Neuron (in vitro differentiated cells): ENCODE measurements around the gene GNB1L.

ENCODE experiments used
- H2AFZ ChIP-seq: one replicate; pipeline ENCODE4 v1.6.1; 2013; ENCODE audit warnings: low read depth, mild to moderate bottlenecking, inconsistent platforms, low read length, moderate library complexity
- H3K27me3 ChIP-seq: one replicate; pipeline ENCODE4 v1.6.1; 2013; ENCODE audit warnings: low read length; ENCODE audit not compliant: insufficient read depth
- H3K36me3 ChIP-seq: one replicate; pipeline ENCODE4 v1.6.1; 2013; ENCODE audit warnings: low read length; ENCODE audit not compliant: insufficient read depth
- H3K4me1 ChIP-seq: one replicate; pipeline ENCODE4 v1.6.1; 2013; ENCODE audit warnings: low read length; ENCODE audit not compliant: insufficient read depth
- H3K4me3 ChIP-seq: 2 replicates; pipeline ENCODE4 v1.5.1; 2013; ENCODE audit warnings: mild to moderate bottlenecking, low read length, moderate library complexity
- H3K9me3 ChIP-seq: one replicate; pipeline ENCODE4 v1.6.1; 2013; ENCODE audit warnings: low read length

The GNB1L gene

GRCh38 chr22:19811811-19812771 lies 42.6 kb downstream of the GNB1L start:
- Histone ChIP-seq H3K4me3 (no peak overlapping the region), H3K36me3 (no peaks in the 10 kb centered on the region), H2AFZ (no peak overlapping the region), H3K4me1 (no peaks in the 10 kb centered on the region), H3K9me3 (no peaks in the 10 kb centered on the region), H3K27me3 (no peaks in the 10 kb centered on the region)

- Histone ChIP-seq H2AFZ (no peak overlapping the region), H3K36me3 (no peaks in the 10 kb centered on the region), H3K4me1 (no peaks in the 10 kb centered on the region), H3K4me3 (no peak overlapping the region), H3K9me3 (no peaks in the 10 kb centered on the region), H3K27me3 (no peaks in the 10 kb centered on the region)
Observed at GRCh38 chr22:19811211-19811621, 43.5 kb downstream of the GNB1L start.

DNA sequence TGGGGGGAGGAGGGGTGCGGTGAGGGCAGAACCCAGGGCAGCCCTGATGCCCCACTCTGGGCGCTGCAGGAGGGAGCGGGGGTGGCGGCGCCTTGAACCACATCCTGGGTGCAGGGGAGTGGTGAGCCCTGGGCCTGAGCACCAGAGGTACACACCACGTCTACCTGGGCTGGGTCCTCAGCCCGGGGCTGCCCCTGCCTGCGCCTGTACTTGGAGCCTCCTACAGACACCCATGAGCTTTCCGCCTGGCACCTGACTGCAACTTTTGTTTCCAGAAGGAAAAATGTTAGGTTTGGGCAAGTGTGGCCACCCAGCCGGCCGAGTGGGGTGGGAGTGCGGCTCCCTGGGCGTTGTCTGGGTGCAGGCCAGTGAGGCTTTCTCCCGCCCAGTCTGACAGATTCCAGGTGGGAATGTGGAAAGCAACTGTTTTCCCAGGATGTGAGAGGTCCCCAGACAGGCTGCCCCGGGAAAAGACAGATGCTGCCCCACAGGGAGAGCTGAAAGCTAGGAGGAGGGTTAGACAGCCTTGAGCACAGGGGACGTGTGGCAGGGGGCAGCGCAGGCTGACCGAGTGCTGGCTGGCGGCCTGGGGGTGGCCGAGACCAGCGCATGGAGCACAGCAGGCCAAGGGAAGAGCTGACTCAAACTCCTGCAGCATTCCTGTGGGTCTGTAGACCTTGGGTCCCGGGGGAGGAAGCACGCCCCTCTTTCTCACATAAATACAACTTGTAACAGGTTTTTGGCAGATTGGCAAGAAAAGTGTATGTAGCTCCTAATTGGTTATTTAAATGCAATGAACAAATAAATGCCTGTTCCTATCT lies 44.1 kb downstream of the GNB1L start:
- Histone ChIP-seq H3K4me1 (no peaks in the 10 kb centered on the region), H2AFZ (no peak overlapping the region), H3K4me3 (no peak overlapping the region), H3K27me3 (no peaks in the 10 kb centered on the region), H3K9me3 (no peaks in the 10 kb centered on the region), H3K36me3 (no peaks in the 10 kb centered on the region)

DNA sequence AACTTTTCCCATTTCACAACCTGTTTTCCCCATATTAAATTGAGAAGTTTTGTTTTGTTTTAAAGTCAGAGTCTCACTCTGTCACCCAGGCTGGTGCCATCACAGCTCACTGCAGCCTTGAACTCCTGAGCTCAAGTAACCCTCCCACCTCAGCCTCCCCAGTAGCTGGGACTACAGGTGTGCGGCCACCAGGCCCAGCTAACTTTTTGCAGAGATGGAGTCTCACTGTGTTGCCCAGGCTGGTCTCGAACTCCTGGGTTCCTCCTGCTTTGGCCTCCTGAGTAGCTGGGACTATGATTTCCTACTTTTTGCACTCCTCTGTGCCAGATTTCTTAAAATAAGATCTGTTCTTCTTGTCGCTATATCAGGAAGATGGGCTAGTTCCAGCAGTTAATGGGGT lies 44.9 kb downstream of the GNB1L start:
- H3K9me3 ChIP-seq, result no peaks in the 10 kb centered on the region
- no peak overlapping the region for H2AFZ ChIP-seq
- no peaks in the 10 kb centered on the region for H3K4me1 ChIP-seq
- H3K36me3 ChIP-seq, result no peaks in the 10 kb centered on the region
- no peaks in the 10 kb centered on the region for H3K27me3 ChIP-seq
- H3K4me3 ChIP-seq, result no peak overlapping the region

GRCh38 chr22:19808873-19809478 lies 45.7 kb downstream of the GNB1L start:
- H2AFZ ChIP-seq, result no peak overlapping the region
- no peaks in the 10 kb centered on the region for H3K9me3 ChIP-seq
- no peak overlapping the region for H3K4me3 ChIP-seq
- H3K36me3 ChIP-seq, result no peaks in the 10 kb centered on the region
- H3K4me1 ChIP-seq, result no peaks in the 10 kb centered on the region
- H3K27me3 ChIP-seq, result no peaks in the 10 kb centered on the region

DNA sequence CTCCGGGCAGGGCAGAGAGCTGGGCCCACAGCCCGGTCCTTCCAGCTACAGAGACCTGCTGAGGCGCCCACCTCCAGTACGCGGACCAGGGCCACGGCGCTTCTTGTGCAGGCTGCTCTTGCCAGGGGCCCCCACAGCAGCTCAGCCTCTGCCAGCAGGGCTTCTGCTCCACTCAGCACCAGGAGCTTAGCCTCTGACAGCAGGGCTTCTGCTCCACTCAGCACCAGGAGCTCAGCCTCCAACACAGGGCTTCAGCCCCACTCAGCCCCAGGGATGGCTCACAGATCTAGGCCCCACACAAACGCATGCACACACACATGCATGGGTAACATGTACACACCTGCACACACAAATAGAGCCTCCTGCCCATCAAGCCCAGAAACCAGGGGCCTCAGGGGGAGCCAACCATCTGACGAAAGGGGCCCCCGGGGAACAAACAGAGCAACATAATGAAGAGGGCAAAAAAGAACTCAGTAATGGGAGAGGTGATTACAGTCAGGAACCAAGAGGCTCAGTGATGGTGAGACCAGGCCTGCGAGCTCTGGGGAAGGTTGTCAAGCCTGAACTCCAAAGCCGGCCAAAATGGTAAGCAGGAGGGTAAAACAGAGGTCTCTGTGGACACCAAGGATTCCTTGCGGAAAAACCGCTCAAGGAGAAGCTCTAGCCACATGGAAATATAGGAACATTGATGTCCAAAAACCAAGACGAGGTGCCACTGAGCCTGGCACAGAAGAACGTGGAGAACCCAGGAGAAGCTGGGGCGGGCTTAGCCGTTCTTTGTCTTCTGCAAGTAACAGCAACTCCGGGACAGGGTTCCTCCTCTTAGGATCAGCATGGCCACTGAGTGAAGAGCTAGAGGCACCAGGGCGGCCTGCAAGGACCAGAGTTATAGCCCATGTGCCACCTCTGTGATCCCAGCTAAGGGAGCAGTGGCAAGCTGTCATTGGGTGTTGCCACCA lies 46.5 kb downstream of the GNB1L start:
- Histone ChIP-seq H2AFZ (no peak overlapping the region), H3K27me3 (no peaks in the 10 kb centered on the region), H3K4me1 (no peaks in the 10 kb centered on the region), H3K9me3 (no peaks in the 10 kb centered on the region), H3K4me3 (no peak overlapping the region), H3K36me3 (no peaks in the 10 kb centered on the region)

GRCh38 chr22:19807161-19807913 lies 47.3 kb downstream of the GNB1L start:
- Histone ChIP-seq H3K9me3 (no peaks in the 10 kb centered on the region), H3K4me3 (no peak overlapping the region), H2AFZ (no peak overlapping the region), H3K27me3 (no peaks in the 10 kb centered on the region), H3K4me1 (no peaks in the 10 kb centered on the region), H3K36me3 (no peaks in the 10 kb centered on the region)

- H3K27me3 ChIP-seq, result no peaks in the 10 kb centered on the region
- no peaks in the 10 kb centered on the region for H3K9me3 ChIP-seq
- H3K36me3 ChIP-seq, result no peaks in the 10 kb centered on the region
- H2AFZ ChIP-seq, result no peak overlapping the region
- no peak overlapping the region for H3K4me3 ChIP-seq
- H3K4me1 ChIP-seq, result no peaks in the 10 kb centered on the region
Observed at GRCh38 chr22:19806213-19807160, 48.2 kb downstream of the GNB1L start.

DNA sequence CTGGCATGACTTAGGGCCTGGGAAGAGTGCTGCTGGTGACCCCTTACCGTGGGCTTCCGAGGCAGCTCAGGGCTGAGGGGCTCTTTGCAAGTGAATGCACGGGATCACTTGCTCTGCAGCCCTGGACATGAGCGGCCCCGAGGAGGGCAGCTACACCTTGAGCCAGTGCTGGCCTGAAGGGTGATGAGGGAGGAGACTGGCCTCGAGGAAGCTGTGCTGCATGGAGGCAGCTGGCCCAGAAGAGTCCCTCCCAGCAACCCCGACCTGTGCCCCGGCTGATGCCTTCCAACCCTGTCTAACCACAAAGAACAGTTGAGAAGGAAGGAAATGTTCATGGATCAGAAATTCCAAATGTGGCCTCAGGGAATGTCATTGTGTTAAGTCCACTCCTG lies 48.9 kb downstream of the GNB1L start:
- no peak overlapping the region for H3K4me3 ChIP-seq
- H3K9me3 ChIP-seq, result no peaks in the 10 kb centered on the region
- no peak overlapping the region for H2AFZ ChIP-seq
- no peaks in the 10 kb centered on the region for H3K27me3 ChIP-seq
- H3K36me3 ChIP-seq, result no peaks in the 10 kb centered on the region
- H3K4me1 ChIP-seq, result no peaks in the 10 kb centered on the region

DNA sequence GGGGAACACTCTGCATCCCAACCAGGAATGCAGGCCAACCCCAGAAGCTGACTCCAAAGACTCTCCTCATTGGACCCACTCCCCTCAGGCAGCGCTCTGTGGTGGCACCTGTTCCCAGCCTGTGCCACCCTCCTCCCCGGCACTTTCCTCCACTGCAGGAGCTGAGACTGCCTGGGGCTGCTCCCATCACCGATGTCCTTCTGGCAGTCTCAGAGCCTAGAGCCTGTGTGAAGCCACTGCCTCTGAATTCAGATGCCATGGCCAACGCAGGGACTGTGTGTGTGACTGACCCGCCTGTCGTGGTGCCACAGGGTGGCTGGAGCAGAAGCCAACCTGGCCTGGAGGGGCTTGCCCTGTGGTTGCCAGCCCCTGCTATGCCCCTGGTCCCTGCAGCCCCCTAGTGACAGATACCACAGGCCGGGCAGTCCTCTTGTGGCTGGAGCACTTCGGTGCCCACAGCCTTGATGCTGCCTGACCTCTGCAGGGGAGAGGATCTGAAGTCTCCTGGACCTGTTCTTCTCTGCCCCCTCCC lies 50.9 kb downstream of the GNB1L start:
- Histone ChIP-seq H3K36me3 (no peaks in the 10 kb centered on the region), H3K27me3 (no peaks in the 10 kb centered on the region), H3K4me1 (no peaks in the 10 kb centered on the region), H2AFZ (no peak overlapping the region), H3K4me3 (no peak overlapping the region), H3K9me3 (no peaks in the 10 kb centered on the region)
